Liver (tissue), 9 donors: ENCODE data around the gene ESD. TPM values are rescaled to one million over a fixed set of nuclear protein-coding genes. Genes with fewer than 3 reads are reported as not detected.

ENCODE experiments used
- DNase-seq: peaks from one replicate; pipeline ENCODE4 v3.0.0-alpha.2; 2017; ENCODE audit warnings: low spot score
- H3K27ac ChIP-seq, 2 donors: one replicate each; pipeline ENCODE4 v1.7.0; 2013; ENCODE audit warnings: inconsistent platforms in 2 of 2, low read length in 2 of 2, control low read depth in 1 of 2, low read depth in 1 of 2, mild to moderate bottlenecking in 1 of 2
- H3K27me3 ChIP-seq, 4 donors: one replicate each; pipeline versions ENCODE4 v1.6.1 to v1.7.0; 2013; ENCODE audit warnings: low read length in 3 of 4, inconsistent platforms in 1 of 4, mild to moderate bottlenecking in 1 of 4, moderate library complexity in 1 of 4; ENCODE audit not compliant: control insufficient read depth in 4 of 4, insufficient read depth in 4 of 4
- H3K36me3 ChIP-seq, 4 donors: one replicate each; pipeline versions ENCODE4 v1.6.1 to v1.7.0; 2013; ENCODE audit warnings: low read length in 3 of 4, mild to moderate bottlenecking in 3 of 4, low read depth in 1 of 4, moderate library complexity in 1 of 4; ENCODE audit not compliant: control insufficient read depth in 4 of 4, insufficient read depth in 3 of 4
- H3K4me1 ChIP-seq, 4 donors: one replicate each; pipeline versions ENCODE4 v1.6.1 to v1.7.0; 2013; ENCODE audit warnings: low read length in 3 of 4, mild to moderate bottlenecking in 3 of 4, moderate library complexity in 1 of 4; ENCODE audit not compliant: control insufficient read depth in 4 of 4, insufficient read depth in 4 of 4
- H3K4me3 ChIP-seq, 3 donors: one replicate each; pipeline versions ENCODE4 v1.6.1 to v1.7.0; 2013; ENCODE audit warnings: low read length in 3 of 3, control low read depth in 1 of 3, low read depth in 1 of 3, mild to moderate bottlenecking in 1 of 3
- H3K9ac ChIP-seq, 2 donors: one replicate each; pipeline ENCODE4 v1.7.0; 2013; ENCODE audit warnings: low read length in 2 of 2, mild to moderate bottlenecking in 2 of 2, moderate library complexity in 2 of 2, control low read depth in 1 of 2, low read depth in 1 of 2
- H3K9me3 ChIP-seq, 4 donors: one replicate each; pipeline versions ENCODE4 v1.6.1 to v1.7.0; 2013; ENCODE audit warnings: low read length in 3 of 4; ENCODE audit not compliant: control insufficient read depth in 4 of 4
- RAD21 ChIP-seq, 2 donors: IDR thresholded peaks; 2 replicates each; pipeline ENCODE4 v1.6.1; 2016; ENCODE audit warnings: antibody characterized with exemption in 2 of 2, mild to moderate bottlenecking in 2 of 2
- RXRA ChIP-seq, 2 donors: IDR thresholded peaks; 2 replicates each; pipeline ENCODE4 v1.6.1; 2017 to 2018; ENCODE audit warnings: antibody characterized with exemption in 2 of 2, mild to moderate bottlenecking in 1 of 2
- WGBS: extraction: QIAGEN DNeasy Blood & Tissue Kit; methylation state at CpG from one replicate; pipeline ENCODE4 v1.1.7; 2013; 5-methylcytosine and 5-hydroxymethylcytosine counted together
- polyA plus RNA-seq, 2 donors: library from polyadenylated mRNA; stranded (reverse) in 1 of 2; unstranded in 1 of 2; fragments of 200-250 nt in 1 of 2; fragments of >200 nt in 1 of 2; fragmentation: Nextera tagmentation in 1 of 2; extraction: Ambion mirVana in 1 of 2; gene quantifications; one replicate each; pipeline versions ENCODE4 v1.2.1 to v1.2.3, GENCODE V29; 2013 to 2015
- total RNA-seq, 2 donors: library from RNA; depleted of rRNA; stranded (reverse); fragments of >200 nt; gene quantifications; one replicate each; pipeline ENCODE4 v1.2.3, GENCODE V29; 2014
- TF ChIP-seq, protein P1 (sequence below): IDR thresholded peaks from 2 replicates; pipeline ENCODE4 v1.6.1; 2016; ENCODE audit warnings: antibody characterized with exemption
- TF ChIP-seq, protein P2 (sequence below): fragments of 150-350 bp; IDR thresholded peaks from 2 replicates; pipeline ENCODE4 v1.5.1; 2017; ENCODE audit warnings: improper control_type of control experiment, low read depth, low read length; ENCODE audit not compliant: missing input control
- TF ChIP-seq, protein P3 (sequence below): IDR thresholded peaks from 2 replicates; pipeline ENCODE4 v1.6.1; 2016; ENCODE audit warnings: antibody characterized with exemption
- TF ChIP-seq, protein P4 (sequence below): IDR thresholded peaks from 2 replicates; pipeline ENCODE4 v1.6.1; 2016; ENCODE audit warnings: antibody characterized with exemption, mild to moderate bottlenecking
- donor health status: healthy.
- donor health status: healthy.
- donor health status: healthy.
- donor health status: healthy.
- donor health status: healthy.

Gene ESD
- total and polyA plus RNA-seq, 4 donors, result 63.3 to 146 (median 72.0) TPM

- Histone ChIP-seq H3K27me3 (no peaks in the 10 kb centered on the region), H3K4me1 (peaks cover 0 to 18% (median 7%) of the 10 kb centered on the region in 4 donors), H3K36me3 (no peaks in the 10 kb centered on the region), H3K9me3 (no peaks in the 10 kb centered on the region), H3K27ac (no peak overlapping the region), H3K9ac (no peak overlapping the region), H3K4me3 (no peak overlapping the region)
- WGBS, result 98% methylated on average over 3 of the region's 3 CpGs
- DNase-seq, result no peak
- TF ChIP-seq, protein P1, sequence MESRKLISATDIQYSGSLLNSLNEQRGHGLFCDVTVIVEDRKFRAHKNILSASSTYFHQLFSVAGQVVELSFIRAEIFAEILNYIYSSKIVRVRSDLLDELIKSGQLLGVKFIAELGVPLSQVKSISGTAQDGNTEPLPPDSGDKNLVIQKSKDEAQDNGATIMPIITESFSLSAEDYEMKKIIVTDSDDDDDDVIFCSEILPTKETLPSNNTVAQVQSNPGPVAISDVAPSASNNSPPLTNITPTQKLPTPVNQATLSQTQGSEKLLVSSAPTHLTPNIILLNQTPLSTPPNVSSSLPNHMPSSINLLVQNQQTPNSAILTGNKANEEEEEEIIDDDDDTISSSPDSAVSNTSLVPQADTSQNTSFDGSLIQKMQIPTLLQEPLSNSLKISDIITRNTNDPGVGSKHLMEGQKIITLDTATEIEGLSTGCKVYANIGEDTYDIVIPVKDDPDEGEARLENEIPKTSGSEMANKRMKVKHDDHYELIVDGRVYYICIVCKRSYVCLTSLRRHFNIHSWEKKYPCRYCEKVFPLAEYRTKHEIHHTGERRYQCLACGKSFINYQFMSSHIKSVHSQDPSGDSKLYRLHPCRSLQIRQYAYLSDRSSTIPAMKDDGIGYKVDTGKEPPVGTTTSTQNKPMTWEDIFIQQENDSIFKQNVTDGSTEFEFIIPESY, result no peak
- TF ChIP-seq RXRA (IDR thresholded peaks at IDR 0.05) (no peak), RAD21 (IDR thresholded peaks at IDR 0.05) (no peak)
These were observed 7.4 kb upstream of the ESD start for GRCh38 chr13:46804391-46804815.

- Histone ChIP-seq H3K9ac (no peak overlapping the region), H3K36me3 (no peaks in the 10 kb centered on the region), H3K4me3 (no peak overlapping the region), H3K9me3 (no peaks in the 10 kb centered on the region), H3K27me3 (no peaks in the 10 kb centered on the region), H3K4me1 (peaks cover 2 to 26% (median 13%) of the 10 kb centered on the region in 4 donors), H3K27ac (no peak overlapping the region)
- TF ChIP-seq, protein P2, sequence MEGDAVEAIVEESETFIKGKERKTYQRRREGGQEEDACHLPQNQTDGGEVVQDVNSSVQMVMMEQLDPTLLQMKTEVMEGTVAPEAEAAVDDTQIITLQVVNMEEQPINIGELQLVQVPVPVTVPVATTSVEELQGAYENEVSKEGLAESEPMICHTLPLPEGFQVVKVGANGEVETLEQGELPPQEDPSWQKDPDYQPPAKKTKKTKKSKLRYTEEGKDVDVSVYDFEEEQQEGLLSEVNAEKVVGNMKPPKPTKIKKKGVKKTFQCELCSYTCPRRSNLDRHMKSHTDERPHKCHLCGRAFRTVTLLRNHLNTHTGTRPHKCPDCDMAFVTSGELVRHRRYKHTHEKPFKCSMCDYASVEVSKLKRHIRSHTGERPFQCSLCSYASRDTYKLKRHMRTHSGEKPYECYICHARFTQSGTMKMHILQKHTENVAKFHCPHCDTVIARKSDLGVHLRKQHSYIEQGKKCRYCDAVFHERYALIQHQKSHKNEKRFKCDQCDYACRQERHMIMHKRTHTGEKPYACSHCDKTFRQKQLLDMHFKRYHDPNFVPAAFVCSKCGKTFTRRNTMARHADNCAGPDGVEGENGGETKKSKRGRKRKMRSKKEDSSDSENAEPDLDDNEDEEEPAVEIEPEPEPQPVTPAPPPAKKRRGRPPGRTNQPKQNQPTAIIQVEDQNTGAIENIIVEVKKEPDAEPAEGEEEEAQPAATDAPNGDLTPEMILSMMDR, result no peak
- TF ChIP-seq, protein P3, sequence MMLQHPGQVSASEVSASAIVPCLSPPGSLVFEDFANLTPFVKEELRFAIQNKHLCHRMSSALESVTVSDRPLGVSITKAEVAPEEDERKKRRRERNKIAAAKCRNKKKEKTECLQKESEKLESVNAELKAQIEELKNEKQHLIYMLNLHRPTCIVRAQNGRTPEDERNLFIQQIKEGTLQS, result no peak
- DNase-seq, result no peak
- 87% methylated on average over 5 of the region's 5 CpGs for WGBS
These were observed 6.6 kb upstream of the ESD start for GRCh38 chr13:46803586-46803985.

DNA sequence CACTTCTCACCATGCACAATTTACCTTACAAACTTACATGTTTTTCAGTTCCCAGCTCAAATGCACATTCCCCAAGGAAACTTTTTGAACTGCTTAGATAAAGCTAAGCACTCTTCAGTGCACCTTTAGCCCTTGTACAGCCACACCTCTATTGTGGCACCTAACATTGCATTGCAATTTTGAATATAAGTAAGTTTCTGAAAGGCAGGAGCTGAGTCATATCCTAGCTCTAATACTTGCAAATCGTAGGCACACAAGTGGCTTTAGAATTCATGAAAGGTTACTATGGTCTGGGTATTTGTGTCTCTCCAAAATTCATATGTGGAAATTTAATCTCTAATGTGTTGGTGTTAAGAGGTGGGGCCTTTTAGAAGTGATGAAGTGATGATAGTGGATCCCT lies 4.9 kb upstream of the ESD start:
- WGBS, result 69% methylated on average over 1 of the region's 1 CpG
- no peaks in the 10 kb centered on the region for H3K36me3 ChIP-seq
- no peaks in the 10 kb centered on the region for H3K27me3 ChIP-seq
- no peak for DNase-seq
- no peak overlapping the region for H3K9ac ChIP-seq
- H3K4me3 ChIP-seq, result no peak overlapping the region
- TF ChIP-seq, protein P4, sequence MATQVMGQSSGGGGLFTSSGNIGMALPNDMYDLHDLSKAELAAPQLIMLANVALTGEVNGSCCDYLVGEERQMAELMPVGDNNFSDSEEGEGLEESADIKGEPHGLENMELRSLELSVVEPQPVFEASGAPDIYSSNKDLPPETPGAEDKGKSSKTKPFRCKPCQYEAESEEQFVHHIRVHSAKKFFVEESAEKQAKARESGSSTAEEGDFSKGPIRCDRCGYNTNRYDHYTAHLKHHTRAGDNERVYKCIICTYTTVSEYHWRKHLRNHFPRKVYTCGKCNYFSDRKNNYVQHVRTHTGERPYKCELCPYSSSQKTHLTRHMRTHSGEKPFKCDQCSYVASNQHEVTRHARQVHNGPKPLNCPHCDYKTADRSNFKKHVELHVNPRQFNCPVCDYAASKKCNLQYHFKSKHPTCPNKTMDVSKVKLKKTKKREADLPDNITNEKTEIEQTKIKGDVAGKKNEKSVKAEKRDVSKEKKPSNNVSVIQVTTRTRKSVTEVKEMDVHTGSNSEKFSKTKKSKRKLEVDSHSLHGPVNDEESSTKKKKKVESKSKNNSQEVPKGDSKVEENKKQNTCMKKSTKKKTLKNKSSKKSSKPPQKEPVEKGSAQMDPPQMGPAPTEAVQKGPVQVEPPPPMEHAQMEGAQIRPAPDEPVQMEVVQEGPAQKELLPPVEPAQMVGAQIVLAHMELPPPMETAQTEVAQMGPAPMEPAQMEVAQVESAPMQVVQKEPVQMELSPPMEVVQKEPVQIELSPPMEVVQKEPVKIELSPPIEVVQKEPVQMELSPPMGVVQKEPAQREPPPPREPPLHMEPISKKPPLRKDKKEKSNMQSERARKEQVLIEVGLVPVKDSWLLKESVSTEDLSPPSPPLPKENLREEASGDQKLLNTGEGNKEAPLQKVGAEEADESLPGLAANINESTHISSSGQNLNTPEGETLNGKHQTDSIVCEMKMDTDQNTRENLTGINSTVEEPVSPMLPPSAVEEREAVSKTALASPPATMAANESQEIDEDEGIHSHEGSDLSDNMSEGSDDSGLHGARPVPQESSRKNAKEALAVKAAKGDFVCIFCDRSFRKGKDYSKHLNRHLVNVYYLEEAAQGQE, result no peak
- no peak overlapping the region for H3K27ac ChIP-seq
- H3K4me1 ChIP-seq, result peaks cover 2 to 40% (median 15%) of the 10 kb centered on the region in 4 donors
- no peaks in the 10 kb centered on the region for H3K9me3 ChIP-seq
